HEK293 (cell line): ENCODE measurements around the gene VAV2.
A peak's percentile ranks its signal among the peaks of the same experiment; 100 is the strongest.

Experiments
- CTCF ChIA-PET: fragments of 350-600 bp; formaldehyde crosslinking; extraction: SDS; loops from one replicate; lab custom pipeline; 2021; ENCODE audit warnings: antibody characterized with exemption; lab: Yijun Ruan, JAX
- POLR2A ChIA-PET: fragments of 300-600 bp; formaldehyde crosslinking; extraction: SDS; loops from one replicate; lab custom pipeline; 2020; ENCODE audit warnings: antibody characterized with exemption, inconsistent platforms; lab: Yijun Ruan, JAX
- H3K27ac ChIP-seq: fragments of 200-500 bp; sonication (Bioruptor generic); 2 replicates; pipeline ENCODE4 v1.5.1; 2014; ENCODE audit warnings: low read depth, low read length, control low read depth, inconsistent platforms; ENCODE audit errors: extremely low read depth
- H3K36me3 ChIP-seq, 2 experiments: fragments of 200-500 bp in 1 of 2; sonication (Bioruptor generic) in 1 of 2; 1 replicate in 1 of 2; 2 replicates in 1 of 2; pipeline ENCODE4 v1.5.1; 2014 to 2017; ENCODE audit warnings: inconsistent platforms in 2 of 2, low read length in 2 of 2; ENCODE audit not compliant: control insufficient read depth in 2 of 2, insufficient read depth in 1 of 2
- H3K4me1 ChIP-seq: fragments of 200-500 bp; sonication (Bioruptor generic); 2 replicates; pipeline ENCODE4 v1.5.1; 2014; ENCODE audit warnings: mild to moderate bottlenecking, low read length, inconsistent platforms; ENCODE audit not compliant: control insufficient read depth, insufficient read depth
- H3K4me3 ChIP-seq: 2 replicates; pipeline ENCODE4 v1.5.1; 2011; ENCODE audit warnings: low read depth, mild to moderate bottlenecking, control low read depth, low read length, moderate library complexity
- H3K9me3 ChIP-seq: fragments of 200-500 bp; sonication (Bioruptor generic); 2 replicates; pipeline ENCODE4 v1.5.1; 2014; ENCODE audit warnings: low read depth, low read length, inconsistent platforms; ENCODE audit not compliant: control insufficient read depth, insufficient read depth
- REPIN1 ChIP-seq: fragments of 450-650 bp; formaldehyde crosslinking; IDR thresholded peaks from 2 replicates; pipeline ENCODE4 v1.5.1; 2017; ENCODE audit warnings: missing biosample characterization, missing genetic modification characterization, low read depth
- YY1 ChIP-seq: fragments of 450-650 bp; formaldehyde crosslinking; IDR thresholded peaks from 2 replicates; pipeline ENCODE4 v1.5.1; 2018; ENCODE audit warnings: missing biosample characterization, missing genetic modification characterization
- YY2 ChIP-seq: fragments of 450-650 bp; formaldehyde crosslinking; IDR thresholded peaks from 2 replicates; pipeline ENCODE4 v1.5.1; 2016; ENCODE audit warnings: missing biosample characterization, missing genetic modification characterization
- ZBTB17 ChIP-seq: fragments of 450-650 bp; formaldehyde crosslinking; IDR thresholded peaks from 2 replicates; pipeline ENCODE4 v1.5.1; 2016; ENCODE audit warnings: missing biosample characterization, missing genetic modification characterization
- ZFP37 ChIP-seq: fragments of 450-650 bp; formaldehyde crosslinking; IDR thresholded peaks from 2 replicates; pipeline ENCODE4 v1.5.1; 2016; ENCODE audit warnings: missing biosample characterization, missing genetic modification characterization
- ZNF121 ChIP-seq: fragments of 450-650 bp; formaldehyde crosslinking; IDR thresholded peaks from 2 replicates; pipeline ENCODE4 v1.5.1; 2016; ENCODE audit warnings: missing biosample characterization, missing genetic modification characterization
- ZNF132 ChIP-seq: fragments of 450-650 bp; formaldehyde crosslinking; IDR thresholded peaks from 2 replicates; pipeline ENCODE4 v1.5.1; 2017; ENCODE audit warnings: missing biosample characterization, missing genetic modification characterization, borderline replicate concordance
- ZNF174 ChIP-seq: fragments of 450-650 bp; formaldehyde crosslinking; IDR thresholded peaks from 2 replicates; pipeline ENCODE4 v1.5.0; 2017; ENCODE audit warnings: missing biosample characterization, mild to moderate bottlenecking, missing genetic modification characterization
- ZNF202 ChIP-seq: fragments of 450-650 bp; formaldehyde crosslinking; IDR thresholded peaks from 2 replicates; pipeline ENCODE4 v1.5.1; 2016; ENCODE audit warnings: missing biosample characterization, missing genetic modification characterization, borderline replicate concordance
- ZNF248 ChIP-seq: fragments of 450-650 bp; formaldehyde crosslinking; IDR thresholded peaks from 2 replicates; pipeline ENCODE4 v1.5.1; 2017; ENCODE audit warnings: missing biosample characterization, missing genetic modification characterization
- ZNF341 ChIP-seq: fragments of 450-650 bp; formaldehyde crosslinking; IDR thresholded peaks from 2 replicates; pipeline ENCODE4; 2016; ENCODE audit warnings: low read depth, missing biosample characterization, missing genetic modification characterization
- ZNF350 ChIP-seq: fragments of 450-650 bp; formaldehyde crosslinking; IDR thresholded peaks from 2 replicates; pipeline ENCODE4 v1.5.0; 2017; ENCODE audit warnings: missing biosample characterization, mild to moderate bottlenecking, missing genetic modification characterization
- ZNF394 ChIP-seq: fragments of 450-650 bp; formaldehyde crosslinking; IDR thresholded peaks from 2 replicates; pipeline ENCODE4 v1.5.1; 2016; ENCODE audit warnings: missing biosample characterization, missing genetic modification characterization, mild to moderate bottlenecking, moderate library complexity, borderline replicate concordance
- ZNF621 ChIP-seq: fragments of 450-650 bp; formaldehyde crosslinking; IDR thresholded peaks from 2 replicates; pipeline ENCODE4 v1.5.1; 2017; ENCODE audit warnings: missing biosample characterization, missing genetic modification characterization
- ZNF623 ChIP-seq: fragments of 450-650 bp; formaldehyde crosslinking; IDR thresholded peaks from 2 replicates; pipeline ENCODE4 v1.5.1; 2016; ENCODE audit warnings: missing biosample characterization, missing genetic modification characterization
- ZNF658 ChIP-seq: fragments of 450-650 bp; formaldehyde crosslinking; IDR thresholded peaks from 2 replicates; pipeline ENCODE4; 2016; ENCODE audit warnings: missing biosample characterization, missing genetic modification characterization
- ZNF670 ChIP-seq: fragments of 450-650 bp; formaldehyde crosslinking; IDR thresholded peaks from 2 replicates; pipeline ENCODE4 v1.5.1; 2016; ENCODE audit warnings: missing biosample characterization, missing genetic modification characterization, low read depth
- ZNF707 ChIP-seq: fragments of 450-650 bp; formaldehyde crosslinking; IDR thresholded peaks from 2 replicates; pipeline ENCODE4 v1.5.1; 2016; ENCODE audit warnings: missing biosample characterization, missing genetic modification characterization
- ZNF768 ChIP-seq: fragments of 450-650 bp; formaldehyde crosslinking; IDR thresholded peaks from 2 replicates; pipeline ENCODE4 v1.5.1; 2018; ENCODE audit warnings: missing biosample characterization, mild to moderate bottlenecking, missing genetic modification characterization
- TF ChIP-seq, protein P1 (sequence below): fragments of 450-650 bp; formaldehyde crosslinking; IDR thresholded peaks from 2 replicates; pipeline ENCODE4 v1.5.1; 2017; ENCODE audit warnings: missing biosample characterization, missing genetic modification characterization
- TF ChIP-seq, protein P2 (sequence below): IDR thresholded peaks from 2 replicates; pipeline ENCODE4 v1.6.1; 2011; ENCODE audit warnings: mild to moderate bottlenecking, low read depth, low read length, borderline replicate concordance
- TF ChIP-seq, protein P3 (sequence below): fragments of 450-650 bp; formaldehyde crosslinking; IDR thresholded peaks from 2 replicates; pipeline ENCODE4 v1.5.1; 2016; ENCODE audit warnings: missing biosample characterization, missing genetic modification characterization
- TF ChIP-seq, protein P4 (sequence below): fragments of 450-650 bp; formaldehyde crosslinking; IDR thresholded peaks from 2 replicates; pipeline ENCODE4 v1.5.1; 2016; ENCODE audit warnings: missing biosample characterization, missing genetic modification characterization, borderline replicate concordance

Gene VAV2

DNA sequence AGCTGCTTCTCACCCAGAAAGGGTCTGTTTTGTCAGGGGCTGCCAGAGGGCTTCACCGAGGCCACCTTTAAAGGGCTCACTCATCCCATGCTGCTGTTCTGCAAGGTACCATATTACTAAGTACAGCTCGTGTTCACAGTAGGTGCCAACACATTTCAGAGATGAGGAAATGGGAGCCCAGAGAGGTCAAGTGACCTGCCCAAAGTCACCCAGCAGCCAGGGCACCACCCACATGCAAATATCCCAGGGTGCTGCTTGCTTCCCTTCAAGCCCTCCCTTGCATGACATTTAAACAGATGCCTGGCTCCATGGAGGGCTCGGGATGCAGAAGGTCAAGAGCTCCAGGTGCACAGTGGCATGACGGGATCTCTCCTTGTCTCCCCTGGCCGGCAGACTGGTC is 130.4 kb downstream of the VAV2 start:
- Histone ChIP-seq H3K27ac (no peak overlapping the region), H3K36me3 (peaks cover 0 to 3% of the 10 kb centered on the region in 2 experiments; a peak in 1 of 3 replicates), H3K4me3 (no peak overlapping the region), H3K9me3 (no peaks in the 10 kb centered on the region), H3K4me1 (no peaks in the 10 kb centered on the region)
- TF ChIP-seq ZNF768 (tag by site-specific recombination) (peak; percentile 69; the same call in 1 of the 2 replicates), ZNF248 (tag by site-specific recombination) (no peak), ZNF202 (no peak), ZNF132 (tag by site-specific recombination) (no peak)
- ChIA-PET CTCF (interaction anchor here (0.7 to 0.8 kb wide), 3 partner anchors 15 to 22 kb away, joined by 3 read pairs; no protein-coding TSS in a partner anchor), POLR2A (no interaction called here)

DNA sequence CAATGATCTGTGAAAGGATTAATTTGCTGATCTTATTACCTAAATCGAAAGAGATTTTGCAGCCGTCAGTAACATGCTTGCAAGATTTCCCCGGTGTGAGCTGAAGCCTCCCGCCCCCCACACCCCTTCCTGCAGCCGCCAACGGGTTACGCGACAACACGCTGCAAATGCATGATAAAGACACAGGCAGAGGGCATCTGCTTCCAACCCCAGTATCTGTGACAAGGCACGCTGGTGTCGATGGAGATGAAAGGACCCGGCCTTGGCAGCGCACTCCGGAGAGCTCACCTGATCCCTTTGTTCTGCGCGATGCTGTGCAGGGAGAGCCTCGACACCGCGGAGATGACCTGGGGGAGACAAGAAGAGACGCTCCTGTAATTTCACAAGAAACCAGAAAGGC is 131.0 kb downstream of the VAV2 start:
- ChIA-PET CTCF (interaction anchor here (0.6 to 0.8 kb wide), 3 partner anchors 15 to 134 kb away, joined by 3 read pairs; no protein-coding TSS in a partner anchor), POLR2A (no interaction called here)
- H3K27ac ChIP-seq, result no peak overlapping the region
- no peaks in the 10 kb centered on the region for H3K9me3 ChIP-seq
- TF ChIP-seq ZNF768 (tag by site-specific recombination) (no peak), ZFP37 (tag by site-specific recombination) (no peak), ZNF121 (tag by site-specific recombination) (no peak), ZNF658 (tag by site-specific recombination) (no peak), ZNF670 (tag by site-specific recombination) (no peak), YY1 (tag by site-specific recombination) (no peak), YY2 (tag by site-specific recombination) (no peak), ZNF341 (tag by site-specific recombination) (no peak), ZNF174 (tag by site-specific recombination) (no peak)
- TF ChIP-seq, protein P1, sequence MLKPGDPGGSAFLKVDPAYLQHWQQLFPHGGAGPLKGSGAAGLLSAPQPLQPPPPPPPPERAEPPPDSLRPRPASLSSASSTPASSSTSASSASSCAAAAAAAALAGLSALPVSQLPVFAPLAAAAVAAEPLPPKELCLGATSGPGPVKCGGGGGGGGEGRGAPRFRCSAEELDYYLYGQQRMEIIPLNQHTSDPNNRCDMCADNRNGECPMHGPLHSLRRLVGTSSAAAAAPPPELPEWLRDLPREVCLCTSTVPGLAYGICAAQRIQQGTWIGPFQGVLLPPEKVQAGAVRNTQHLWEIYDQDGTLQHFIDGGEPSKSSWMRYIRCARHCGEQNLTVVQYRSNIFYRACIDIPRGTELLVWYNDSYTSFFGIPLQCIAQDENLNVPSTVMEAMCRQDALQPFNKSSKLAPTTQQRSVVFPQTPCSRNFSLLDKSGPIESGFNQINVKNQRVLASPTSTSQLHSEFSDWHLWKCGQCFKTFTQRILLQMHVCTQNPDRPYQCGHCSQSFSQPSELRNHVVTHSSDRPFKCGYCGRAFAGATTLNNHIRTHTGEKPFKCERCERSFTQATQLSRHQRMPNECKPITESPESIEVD (tag by site-specific recombination), result no peak
- TF ChIP-seq, protein P2, sequence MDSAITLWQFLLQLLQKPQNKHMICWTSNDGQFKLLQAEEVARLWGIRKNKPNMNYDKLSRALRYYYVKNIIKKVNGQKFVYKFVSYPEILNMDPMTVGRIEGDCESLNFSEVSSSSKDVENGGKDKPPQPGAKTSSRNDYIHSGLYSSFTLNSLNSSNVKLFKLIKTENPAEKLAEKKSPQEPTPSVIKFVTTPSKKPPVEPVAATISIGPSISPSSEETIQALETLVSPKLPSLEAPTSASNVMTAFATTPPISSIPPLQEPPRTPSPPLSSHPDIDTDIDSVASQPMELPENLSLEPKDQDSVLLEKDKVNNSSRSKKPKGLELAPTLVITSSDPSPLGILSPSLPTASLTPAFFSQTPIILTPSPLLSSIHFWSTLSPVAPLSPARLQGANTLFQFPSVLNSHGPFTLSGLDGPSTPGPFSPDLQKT, result no peak
- no peaks in the 10 kb centered on the region for H3K4me1 ChIP-seq
- H3K36me3 ChIP-seq, result peaks cover 0 to 3% of the 10 kb centered on the region in 2 experiments; a peak in 1 of 3 replicates
- H3K4me3 ChIP-seq, result no peak overlapping the region

DNA sequence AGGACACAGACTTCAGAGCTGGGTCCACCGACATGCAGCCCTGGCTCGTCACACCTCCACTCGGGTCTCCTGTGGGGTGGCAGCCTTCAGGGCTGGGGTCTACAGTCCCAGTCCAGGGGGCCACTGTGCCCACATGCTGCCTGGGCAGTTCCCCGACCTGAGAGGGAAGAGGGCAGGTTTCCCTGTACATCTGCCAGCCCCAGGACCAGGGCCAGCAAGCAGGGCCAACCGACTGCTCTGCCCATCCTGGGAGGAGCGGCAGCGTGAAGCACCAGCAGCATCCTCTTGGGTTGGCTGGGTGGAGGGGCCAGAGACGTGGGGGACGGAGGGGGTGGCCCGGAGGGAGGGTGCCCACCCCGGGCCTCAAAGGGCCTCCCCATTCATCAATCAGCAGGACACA is 133.4 kb downstream of the VAV2 start:
- ChIA-PET CTCF (no interaction called here), POLR2A (no interaction called here)
- H3K4me1 ChIP-seq, result no peaks in the 10 kb centered on the region
- peaks cover 0 to 3% of the 10 kb centered on the region in 2 experiments; a peak in 1 of 3 replicates for H3K36me3 ChIP-seq
- H3K9me3 ChIP-seq, result no peaks in the 10 kb centered on the region
- H3K4me3 ChIP-seq, result no peak overlapping the region
- H3K27ac ChIP-seq, result no peak overlapping the region
- no peak for TF ChIP-seq ZNF394
- TF ChIP-seq ZNF621, result no peak
- no peak for TF ChIP-seq ZBTB17 (tag by site-specific recombination)
- TF ChIP-seq REPIN1 (tag by site-specific recombination), result no peak
- TF ChIP-seq, protein P3, sequence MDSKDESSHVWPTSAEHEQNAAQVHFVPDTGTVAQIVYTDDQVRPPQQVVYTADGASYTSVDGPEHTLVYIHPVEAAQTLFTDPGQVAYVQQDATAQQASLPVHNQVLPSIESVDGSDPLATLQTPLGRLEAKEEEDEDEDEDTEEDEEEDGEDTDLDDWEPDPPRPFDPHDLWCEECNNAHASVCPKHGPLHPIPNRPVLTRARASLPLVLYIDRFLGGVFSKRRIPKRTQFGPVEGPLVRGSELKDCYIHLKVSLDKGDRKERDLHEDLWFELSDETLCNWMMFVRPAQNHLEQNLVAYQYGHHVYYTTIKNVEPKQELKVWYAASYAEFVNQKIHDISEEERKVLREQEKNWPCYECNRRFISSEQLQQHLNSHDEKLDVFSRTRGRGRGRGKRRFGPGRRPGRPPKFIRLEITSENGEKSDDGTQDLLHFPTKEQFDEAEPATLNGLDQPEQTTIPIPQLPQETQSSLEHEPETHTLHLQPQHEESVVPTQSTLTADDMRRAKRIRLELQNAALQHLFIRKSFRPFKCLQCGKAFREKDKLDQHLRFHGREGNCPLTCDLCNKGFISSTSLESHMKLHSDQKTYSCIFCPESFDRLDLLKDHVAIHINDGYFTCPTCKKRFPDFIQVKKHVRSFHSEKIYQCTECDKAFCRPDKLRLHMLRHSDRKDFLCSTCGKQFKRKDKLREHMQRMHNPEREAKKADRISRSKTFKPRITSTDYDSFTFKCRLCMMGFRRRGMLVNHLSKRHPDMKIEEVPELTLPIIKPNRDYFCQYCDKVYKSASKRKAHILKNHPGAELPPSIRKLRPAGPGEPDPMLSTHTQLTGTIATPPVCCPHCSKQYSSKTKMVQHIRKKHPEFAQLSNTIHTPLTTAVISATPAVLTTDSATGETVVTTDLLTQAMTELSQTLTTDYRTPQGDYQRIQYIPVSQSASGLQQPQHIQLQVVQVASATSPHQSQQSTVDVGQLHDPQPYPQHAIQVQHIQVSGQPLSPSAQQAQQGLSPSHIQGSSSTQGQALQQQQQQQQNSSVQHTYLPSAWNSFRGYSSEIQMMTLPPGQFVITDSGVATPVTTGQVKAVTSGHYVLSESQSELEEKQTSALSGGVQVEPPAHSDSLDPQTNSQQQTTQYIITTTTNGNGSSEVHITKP, result no peak
- no peak for TF ChIP-seq ZNF707 (tag by site-specific recombination)
- TF ChIP-seq, protein P4, sequence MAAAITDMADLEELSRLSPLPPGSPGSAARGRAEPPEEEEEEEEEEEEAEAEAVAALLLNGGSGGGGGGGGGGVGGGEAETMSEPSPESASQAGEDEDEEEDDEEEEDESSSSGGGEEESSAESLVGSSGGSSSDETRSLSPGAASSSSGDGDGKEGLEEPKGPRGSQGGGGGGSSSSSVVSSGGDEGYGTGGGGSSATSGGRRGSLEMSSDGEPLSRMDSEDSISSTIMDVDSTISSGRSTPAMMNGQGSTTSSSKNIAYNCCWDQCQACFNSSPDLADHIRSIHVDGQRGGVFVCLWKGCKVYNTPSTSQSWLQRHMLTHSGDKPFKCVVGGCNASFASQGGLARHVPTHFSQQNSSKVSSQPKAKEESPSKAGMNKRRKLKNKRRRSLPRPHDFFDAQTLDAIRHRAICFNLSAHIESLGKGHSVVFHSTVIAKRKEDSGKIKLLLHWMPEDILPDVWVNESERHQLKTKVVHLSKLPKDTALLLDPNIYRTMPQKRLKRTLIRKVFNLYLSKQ (tag by site-specific recombination), result no peak
- no peak for TF ChIP-seq ZNF623 (tag by site-specific recombination)
- TF ChIP-seq ZNF350, result no peak
